NCI-H82 (cell line): ENCODE results near the gene FASLG.
"Not testable (repeated sequence)": the region's sequence is repeated elsewhere in the genome, so short reads cannot be mapped to it uniquely, and the experiment has no call there.

Source experiments
- DNase-seq: peaks from one replicate; lab custom pipeline; 2025; lab: John Stamatoyannopoulos, UW

FASLG gene

GRCh38 chr1:172682812-172683211 lies 23.9 kb downstream of the FASLG start:
- DNase-seq = no peak

- DNase-seq = no peak
Observed at GRCh38 chr1:172686143-172686542, 27.2 kb downstream of the FASLG start.

GRCh38 chr1:172688428-172689085 lies 29.7 kb downstream of the FASLG start:
- DNase-seq = peak; percentile 85

- not testable (repeated sequence) for DNase-seq
Observed at GRCh38 chr1:172690925-172691324, 32.0 kb downstream of the FASLG start.

- DNase-seq = no peak
Observed at GRCh38 chr1:172697534-172698002, 38.7 kb downstream of the FASLG start.

- DNase-seq = no peak
Observed at GRCh38 chr1:172698224-172698623, 39.3 kb downstream of the FASLG start.

- DNase-seq = no peak
Observed at GRCh38 chr1:172699111-172699510, 40.2 kb downstream of the FASLG start.

GRCh38 chr1:172699695-172700227 lies 40.9 kb downstream of the FASLG start:
- DNase-seq = no peak

GRCh38 chr1:172700556-172700955 lies 41.7 kb downstream of the FASLG start:
- DNase-seq = no peak

- no peak for DNase-seq
Observed at GRCh38 chr1:172704001-172704400, 45.1 kb downstream of the FASLG start.

GRCh38 chr1:172704420-172705210 lies 45.7 kb downstream of the FASLG start:
- DNase-seq = no peak

- DNase-seq = no peak
Observed at GRCh38 chr1:172708452-172708851, 49.5 kb downstream of the FASLG start.

- DNase-seq = no peak
Observed at GRCh38 chr1:172711558-172711957, 52.7 kb downstream of the FASLG start.

GRCh38 chr1:172713466-172713865 lies 54.6 kb downstream of the FASLG start:
- DNase-seq = no peak
